ENCODE measurements around the gene BAZ2B. TPM values are rescaled to one million over a fixed set of nuclear protein-coding genes. Genes with fewer than 3 reads are reported as not detected.

BAZ2B gene
- total RNA-seq, 1 experiment from 2014 or later = 41.5 TPM

GRCh38 chr2:159476329-159476728, 140.0 kb downstream of the BAZ2B start:
- DNase-seq (ENCODE audit: extremely low read depth, low read depth) = no peak

- no peak for DNase-seq (ENCODE audit: extremely low read depth, low read depth)
Observed at GRCh38 chr2:159475793-159476192, 140.6 kb downstream of the BAZ2B start.

- no peak for DNase-seq (ENCODE audit: extremely low read depth, low read depth)
Observed at GRCh38 chr2:159471340-159471739, 145.0 kb downstream of the BAZ2B start.

- no peak for DNase-seq (ENCODE audit: extremely low read depth, low read depth)
Observed at GRCh38 chr2:159468257-159468656, 148.1 kb downstream of the BAZ2B start.

- no peak for DNase-seq (ENCODE audit: extremely low read depth, low read depth)
Observed at GRCh38 chr2:159462961-159463360, 153.4 kb downstream of the BAZ2B start.

- no peak for DNase-seq (ENCODE audit: extremely low read depth, low read depth)
Observed at GRCh38 chr2:159462201-159462785, 154.1 kb downstream of the BAZ2B start.

- DNase-seq (ENCODE audit: extremely low read depth, low read depth) = no peak
Observed at GRCh38 chr2:159461076-159461475, 155.3 kb downstream of the BAZ2B start.

- no peak for DNase-seq (ENCODE audit: extremely low read depth, low read depth)
Observed at GRCh38 chr2:159460227-159460626, 156.1 kb downstream of the BAZ2B start.

- no peak for DNase-seq (ENCODE audit: extremely low read depth, low read depth)
Observed at GRCh38 chr2:159459279-159459678, 157.1 kb downstream of the BAZ2B start.

GRCh38 chr2:159457589-159457988, 158.8 kb downstream of the BAZ2B start:
- no peak for DNase-seq (ENCODE audit: extremely low read depth, low read depth)

GRCh38 chr2:159456500-159457426, 159.6 kb downstream of the BAZ2B start:
- no peak for DNase-seq (ENCODE audit: extremely low read depth, low read depth)

GRCh38 chr2:159455330-159455918, 160.9 kb downstream of the BAZ2B start:
- no peak for DNase-seq (ENCODE audit: extremely low read depth, low read depth)

- DNase-seq (ENCODE audit: extremely low read depth, low read depth) = no peak
Observed at GRCh38 chr2:159454185-159454584, 162.2 kb downstream of the BAZ2B start.

- DNase-seq (ENCODE audit: extremely low read depth, low read depth) = no peak
Observed at GRCh38 chr2:159450180-159450579, 166.2 kb downstream of the BAZ2B start.

- DNase-seq (ENCODE audit: extremely low read depth, low read depth) = no peak
Observed at GRCh38 chr2:159449504-159450124, 166.7 kb downstream of the BAZ2B start.

- DNase-seq (ENCODE audit: extremely low read depth, low read depth) = no peak
Observed at GRCh38 chr2:159446817-159447216, 169.5 kb downstream of the BAZ2B start.

GRCh38 chr2:159446201-159446600, 170.1 kb downstream of the BAZ2B start:
- DNase-seq (ENCODE audit: extremely low read depth, low read depth) = no peak

- DNase-seq (ENCODE audit: extremely low read depth, low read depth) = no peak
Observed at GRCh38 chr2:159445307-159445706, 171.0 kb downstream of the BAZ2B start.

GRCh38 chr2:159444754-159445153, 171.6 kb downstream of the BAZ2B start:
- no peak for DNase-seq (ENCODE audit: extremely low read depth, low read depth)

GRCh38 chr2:159442159-159442852, 174.0 kb downstream of the BAZ2B start:
- DNase-seq (ENCODE audit: extremely low read depth, low read depth) = no peak

GRCh38 chr2:159441182-159441581, 175.2 kb downstream of the BAZ2B start:
- no peak for DNase-seq (ENCODE audit: extremely low read depth, low read depth)

Data from NCI-H460 (cell line).